Body of pancreas (tissue), 4 donors: Measurements from ENCODE around the gene CHST2. TPM values are rescaled to one million over a fixed set of nuclear protein-coding genes. Genes with fewer than 3 reads are reported as not detected.

Experiments
- ATAC-seq: fragments of 150-250 bp; one replicate; pipeline ENCODE4 v1.9.1; 2016
- DNase-seq, 4 donors: peaks; one replicate each; pipeline ENCODE4 v3.0.0-alpha.2; 2019
- H3K27ac ChIP-seq, 4 donors: fragments of 200-600 bp; sonication (generic); 1 replicate in 3 of 4; 2 replicates in 1 of 4; pipeline versions ENCODE4 v1.5.1 to v1.6.1; 2016 to 2019; ENCODE audit warnings: mild to moderate bottlenecking in 1 of 4, mixed read lengths in 1 of 4, moderate library complexity in 1 of 4
- H3K27me3 ChIP-seq, 2 donors: fragments of 200-600 bp; sonication (generic); one replicate each; pipeline ENCODE4 v1.6.0; 2016; ENCODE audit warnings: mild to moderate bottlenecking in 1 of 2
- H3K36me3 ChIP-seq, 2 donors: fragments of 200-600 bp; sonication (generic); replicated peaks in 1 of 2; 2 replicates each; pipeline ENCODE4 v1.5.1; 2016; ENCODE audit warnings: low read depth in 2 of 2; ENCODE audit not compliant: insufficient read depth in 1 of 2
- H3K4me1 ChIP-seq: fragments of 200-600 bp; sonication (generic); one replicate; pipeline ENCODE4 v1.6.0; 2016
- H3K4me3 ChIP-seq, 2 donors: fragments of 200-600 bp; sonication (generic); 1 replicate in 1 of 2; 2 replicates in 1 of 2; pipeline ENCODE4 v1.5.1; 2016 to 2019
- H3K9me3 ChIP-seq, 3 donors: fragments of 200-600 bp; sonication (generic); 1 replicate in 2 of 3; 2 replicates in 1 of 3; pipeline ENCODE4 v1.5.1; 2016
- CTCF ChIP-seq, 7 experiments: fragments of 450-650 bp in 4 of 7; fragments of 200-600 bp in 3 of 7; sonication (generic) in 3 of 7; IDR thresholded peaks; one replicate each; pipeline ENCODE4 v1.5.1; 2016 to 2019; ENCODE audit warnings: antibody characterized with exemption in 7 of 7
- POLR2A ChIP-seq, 3 donors: fragments of 450-650 bp; IDR thresholded peaks; one replicate each; pipeline ENCODE4 v1.6.1; 2016; ENCODE audit warnings: antibody characterized with exemption in 3 of 3, mild to moderate bottlenecking in 2 of 3
- WGBS, 2 donors: methylation state at CpG; one replicate each; pipeline ENCODE4 v1.1.5; 2017; 5-methylcytosine and 5-hydroxymethylcytosine counted together
- intact Hi-C: fragments of 100-400 bp; cut with DNase I; formaldehyde crosslinking; loops from one replicate; pipeline ENCODE4 v1.15.1; 2023
- total RNA-seq, 2 donors: library from RNA; depleted of rRNA; stranded (reverse); fragments of >200 nt; gene quantifications; one replicate each; pipeline ENCODE4 v1.1.0, GENCODE V29; 2016

Gene CHST2
- total RNA-seq, 2 donors from 2014 or later: 1.3 to 4.3 TPM

DNA sequence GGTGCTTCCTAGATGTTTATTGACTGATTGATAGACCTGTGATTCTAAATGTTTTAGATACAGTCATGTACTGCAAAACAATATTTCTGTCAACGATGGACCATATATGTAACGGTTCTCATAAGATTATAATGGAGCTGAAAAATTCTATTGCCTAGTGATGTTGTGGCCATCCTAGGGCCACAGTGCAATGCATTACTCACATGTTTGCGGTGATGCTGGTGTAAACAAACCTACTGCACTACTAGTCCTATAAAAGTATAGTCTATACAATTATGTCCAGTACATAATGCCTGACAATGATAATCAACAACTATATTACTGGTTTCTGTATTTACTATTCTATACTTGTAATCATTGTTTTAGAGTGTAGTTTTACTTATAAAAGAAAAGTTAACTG lies 46.8 kb downstream of the CHST2 start:
- intact Hi-C loops: no loop called here
- Histone ChIP-seq H3K27ac (no peak overlapping the region), H3K9me3 (no peaks in the 10 kb centered on the region), H3K4me3 (no peak overlapping the region), H3K36me3 (no peaks in the 10 kb centered on the region), H3K27me3 (no peaks in the 10 kb centered on the region), H3K4me1 (no peaks in the 10 kb centered on the region)
- DNase-seq (no peak), ATAC-seq (no peak)
- TF ChIP-seq CTCF (IDR thresholded peaks at IDR 0.05) (no peak), POLR2A (IDR thresholded peaks at IDR 0.05) (no peak)
- whole genome bisulfite sequencing, 2 donors: 86 to 89% methylated on average over 3 of the region's 3 CpGs

- no peak for TF ChIP-seq CTCF (IDR thresholded peaks at IDR 0.05)
- TF ChIP-seq POLR2A (IDR thresholded peaks at IDR 0.05): no peak
- Histone ChIP-seq H3K27ac (no peak overlapping the region), H3K4me3 (no peak overlapping the region), H3K27me3 (no peaks in the 10 kb centered on the region), H3K4me1 (no peaks in the 10 kb centered on the region), H3K9me3 (no peaks in the 10 kb centered on the region), H3K36me3 (no peaks in the 10 kb centered on the region)
- 69 to 80% methylated on average over 2 of the region's 2 CpGs for WGBS, 2 donors
- ATAC-seq (no peak), DNase-seq (no peak)
- intact Hi-C loops: no loop called here
Observed at GRCh38 chr3:143167969-143168854, 48.6 kb downstream of the CHST2 start.

GRCh38 chr3:143168855-143169192 lies 49.3 kb downstream of the CHST2 start:
- H3K36me3 ChIP-seq: no peaks in the 10 kb centered on the region
- no peak for DNase-seq
- no peaks in the 10 kb centered on the region for H3K9me3 ChIP-seq
- TF ChIP-seq POLR2A (IDR thresholded peaks at IDR 0.05): no peak
- no peak for TF ChIP-seq CTCF (IDR thresholded peaks at IDR 0.05)
- H3K4me3 ChIP-seq: no peak overlapping the region
- H3K27ac ChIP-seq: no peak overlapping the region
- ATAC-seq: no peak
- H3K27me3 ChIP-seq: no peaks in the 10 kb centered on the region
- intact Hi-C loops: no loop called here
- 70 to 77% methylated on average over 2 of the region's 2 CpGs for WGBS, 2 donors
- H3K4me1 ChIP-seq: no peaks in the 10 kb centered on the region

DNA sequence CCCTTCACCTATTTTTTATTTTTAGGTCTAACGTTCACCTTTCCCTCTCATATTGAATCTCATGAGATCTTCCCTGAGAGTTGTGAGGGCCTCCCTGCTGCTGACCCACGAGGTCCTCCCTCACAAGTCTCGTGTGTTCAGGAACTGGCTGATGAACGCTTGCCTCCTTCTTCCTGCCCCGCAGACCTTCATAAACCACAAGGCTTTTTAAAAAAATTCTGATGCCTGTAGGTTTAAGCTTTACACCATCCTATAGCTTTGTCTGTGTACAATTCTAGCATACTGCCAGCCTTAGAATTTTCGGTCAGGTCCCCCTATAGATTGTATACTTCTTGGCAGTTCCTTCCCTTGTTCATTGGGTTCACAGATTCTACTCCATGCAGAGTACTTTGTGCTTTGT lies 50.5 kb downstream of the CHST2 start:
- ATAC-seq (no peak), DNase-seq (no peak)
- TF ChIP-seq POLR2A (IDR thresholded peaks at IDR 0.05) (no peak), CTCF (IDR thresholded peaks at IDR 0.05) (no peak)
- Histone ChIP-seq H3K36me3 (no peaks in the 10 kb centered on the region), H3K27me3 (no peaks in the 10 kb centered on the region), H3K27ac (no peak overlapping the region), H3K4me3 (no peak overlapping the region), H3K9me3 (no peaks in the 10 kb centered on the region), H3K4me1 (no peaks in the 10 kb centered on the region)
- WGBS, 2 donors: 53 to 70% methylated on average over 6 of the region's 6 CpGs
- intact Hi-C loops: no loop called here

DNA sequence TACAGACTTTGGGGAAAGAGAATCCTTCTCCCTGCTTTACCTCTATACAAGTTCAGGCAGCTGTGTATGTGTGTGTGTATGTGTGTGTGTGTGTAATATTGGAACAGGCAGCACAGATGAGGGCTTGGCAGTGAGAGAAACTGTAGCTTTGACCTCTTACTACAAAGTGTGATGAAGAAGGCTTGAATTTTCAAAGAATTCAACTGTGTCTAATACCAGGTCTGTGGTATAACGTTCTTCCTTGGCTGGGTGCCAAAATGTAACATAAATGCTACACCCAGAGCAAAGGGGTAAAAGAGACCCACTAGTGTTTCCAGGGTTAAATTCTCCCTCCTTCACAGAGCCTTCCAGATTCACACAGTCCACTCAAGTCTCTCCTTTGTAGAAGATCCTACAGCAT lies 51.1 kb downstream of the CHST2 start:
- 0 to 41% methylated on average over 1 of the region's 1 CpG for whole genome bisulfite sequencing, 2 donors
- Histone ChIP-seq H3K9me3 (no peaks in the 10 kb centered on the region), H3K27ac (peak overlapping the region in 1 of 4 donors; percentile 37), H3K4me1 (no peaks in the 10 kb centered on the region), H3K36me3 (no peaks in the 10 kb centered on the region), H3K4me3 (no peak overlapping the region), H3K27me3 (no peaks in the 10 kb centered on the region)
- TF ChIP-seq CTCF (IDR thresholded peaks at IDR 0.05) (no peak), POLR2A (IDR thresholded peaks at IDR 0.05) (no peak)
- DNase-seq (no peak), ATAC-seq (no peak)
- intact Hi-C loops: no loop called here
